ENCODE results near the gene RUBCNL. TPM values are rescaled to one million over a fixed set of nuclear protein-coding genes. Genes with fewer than 3 reads are reported as not detected.

Gene RUBCNL
- total and polyA plus RNA-seq, 9 of the 15 experiments (the other 6 are each of a cell fraction or from before 2014, with no cell fraction given): 0.04 to 0.35 (median 0.12) TPM; not detected in 3

DNA sequence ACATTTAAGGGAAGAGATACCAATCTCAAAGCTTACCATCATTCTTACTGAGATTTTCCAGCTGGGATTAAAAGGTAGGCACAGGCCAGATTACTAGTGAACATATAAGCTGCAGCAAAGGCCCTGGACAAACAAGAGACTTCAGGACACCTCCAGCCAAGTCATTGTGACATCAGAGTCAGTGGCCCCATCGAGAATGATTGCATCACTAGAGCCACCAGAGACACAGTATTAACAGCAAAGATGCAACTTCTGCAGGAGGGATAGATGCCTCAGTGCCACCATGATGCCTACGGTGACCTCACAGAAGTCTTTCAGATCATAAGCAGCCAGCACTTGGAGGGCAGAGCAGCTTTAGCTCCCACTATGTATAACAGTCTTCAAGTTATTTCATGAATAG, 8.6 kb downstream of the RUBCNL start:
- intact Hi-C loops (cut with micrococcal nuclease) (no loop called here), in situ Hi-C loops (cut with MboI) (no loop called here)
- H3K4me1 ChIP-seq (replicated peaks in 1 of 2; ENCODE audit: control insufficient read depth in 2 of 2, insufficient read depth in 2 of 2, low read length in 2 of 2): no peaks in the 10 kb centered on the region; a peak in 1 of 5 replicates
- H3K9me1 ChIP-seq (ENCODE audit: control insufficient read depth, insufficient read depth, low read length): no peaks in the 10 kb centered on the region
- ChIA-PET CTCF (ENCODE audit: low intra/inter-chr PET ratio) (no interaction called here), POLR2A (interaction anchor here (0.7 kb wide), 1 partner anchor 12 kb away, joined by 3 read pairs; no protein-coding TSS in a partner anchor)
- peak; percentile 43; the same call in 2 of the 3 replicates for ATAC-seq
- 0% methylated on average over 2 of the region's 2 CpGs for WGBS (ENCODE audit: insufficient coverage, low coverage, missing lambda C conversion rate)
- no peaks in the 10 kb centered on the region for H3K36me3 ChIP-seq (ENCODE audit: control insufficient read depth, insufficient read depth, low read length)
- H3K4me3 ChIP-seq: no peak overlapping the region
- H4K20me1 ChIP-seq (replicated peaks; ENCODE audit: control insufficient read depth, insufficient read depth, low read length): no peaks in the 10 kb centered on the region
- no peak overlapping the region for H3K27ac ChIP-seq (ENCODE audit: extremely low read depth, low read depth, low read length)
- H3K9me3 ChIP-seq (replicated peaks; ENCODE audit: control insufficient read depth, insufficient read depth, low read depth, low read length): no peaks in the 10 kb centered on the region
- no peaks in the 10 kb centered on the region for H3K79me2 ChIP-seq (ENCODE audit: control insufficient read depth, insufficient read depth, low read length)
- TF ChIP-seq RAD51 (IDR thresholded peaks at IDR 0.05; ENCODE audit: borderline replicate concordance, low read depth) (no peak), MAFG (tag; conservative IDR thresholded peaks at IDR 0.05) (peak; percentile 19; the same call in 1 of the 2 replicates), NFE2 (IDR thresholded peaks at IDR 0.05; ENCODE audit: low read depth) (peak; percentile 63), SAFB2 (IDR thresholded peaks at IDR 0.05; ENCODE audit: borderline replicate concordance, low read depth, low read length, severe bottlenecking) (no peak), CEBPG (CRISPR knock-in tag; IDR thresholded peaks at IDR 0.05) (no peak), CEBPG (tag; conservative IDR thresholded peaks at IDR 0.05 in 1 of 2, IDR thresholded peaks at IDR 0.05 in 1 of 2) (peak; percentile 84 to 89), ATF7 (IDR thresholded peaks at IDR 0.05) (0 out of 2 replicates have a peak, but pooled peaks have one; percentile 28), ATF1 (CRISPR knock-in tag; IDR thresholded peaks at IDR 0.05) (no peak), ATF1 (tag; IDR thresholded peaks at IDR 0.05) (0 out of 2 replicates have a peak, but pooled peaks have one; percentile 24), CREM (IDR thresholded peaks at IDR 0.05; ENCODE audit: low read depth) (0 out of 2 replicates have a peak, but pooled peaks have one; percentile 23), CEBPB (tag; IDR thresholded peaks at IDR 0.05) (peak; percentile 78), KDM4B (IDR thresholded peaks at IDR 0.05; ENCODE audit: borderline replicate concordance in 2 of 2, low read depth in 1 of 2) (no peak)
- TF ChIP-seq, protein P1, sequence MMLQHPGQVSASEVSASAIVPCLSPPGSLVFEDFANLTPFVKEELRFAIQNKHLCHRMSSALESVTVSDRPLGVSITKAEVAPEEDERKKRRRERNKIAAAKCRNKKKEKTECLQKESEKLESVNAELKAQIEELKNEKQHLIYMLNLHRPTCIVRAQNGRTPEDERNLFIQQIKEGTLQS (IDR thresholded peaks at IDR 0.05): peak; percentile 84
- TF ChIP-seq, protein P1 (CRISPR knock-in tag; conservative IDR thresholded peaks at IDR 0.05): no peak
- H3K4me2 ChIP-seq (ENCODE audit: insufficient read depth, low read length): no peak overlapping the region
- no peak for FAIRE-seq
- H3K9ac ChIP-seq (ENCODE audit: insufficient read depth in 1 of 2, low read depth in 2 of 2, low read length in 2 of 2): no peak overlapping the region
- BruUV-seq (replicated peaks): no TSS peak
- no peak overlapping the region for H2AFZ ChIP-seq (ENCODE audit: low read depth, low read length)
- peak in 1 of 4 experiments; percentile 6 for DNase-seq (ENCODE audit: extremely low read depth in 1 of 4, low spot score in 3 of 4)
- H3K27me3 ChIP-seq (ENCODE audit: control insufficient read depth in 2 of 2, insufficient read depth in 2 of 2, low read length in 2 of 2): 0 out of 5 replicates have a peak, but pooled peaks cover 0 to 2% of the 10 kb centered on the region in 2 experiments

All from K562 (cell line).